HUES6 (cell line): ENCODE results near the gene ASTL.

Experiments
- H3K27ac ChIP-seq: 2 replicates; pipeline ENCODE4 v1.7.0; 2013; ENCODE audit warnings: low read depth, mild to moderate bottlenecking, low read length, inconsistent platforms
- H3K27me3 ChIP-seq: 2 replicates; pipeline ENCODE4 v1.6.1; 2013; ENCODE audit warnings: low read length; ENCODE audit not compliant: control insufficient read depth, insufficient read depth
- H3K36me3 ChIP-seq: 2 replicates; pipeline ENCODE4 v1.6.1; 2013; ENCODE audit warnings: low read length; ENCODE audit not compliant: control insufficient read depth, insufficient read depth
- H3K4me1 ChIP-seq: 2 replicates; pipeline ENCODE4 v1.6.1; 2013; ENCODE audit warnings: low read length; ENCODE audit not compliant: control insufficient read depth, insufficient read depth
- H3K4me3 ChIP-seq: 2 replicates; pipeline ENCODE4 v1.5.1; 2013; ENCODE audit warnings: low read depth, low read length
- H3K9ac ChIP-seq: one replicate; pipeline ENCODE4 v1.6.1; 2013; ENCODE audit warnings: mild to moderate bottlenecking, low read length
- H3K9me3 ChIP-seq: 2 replicates; pipeline ENCODE4 v1.6.1; 2013; ENCODE audit warnings: low read depth, low read length; ENCODE audit not compliant: control insufficient read depth, insufficient read depth

ASTL gene

DNA sequence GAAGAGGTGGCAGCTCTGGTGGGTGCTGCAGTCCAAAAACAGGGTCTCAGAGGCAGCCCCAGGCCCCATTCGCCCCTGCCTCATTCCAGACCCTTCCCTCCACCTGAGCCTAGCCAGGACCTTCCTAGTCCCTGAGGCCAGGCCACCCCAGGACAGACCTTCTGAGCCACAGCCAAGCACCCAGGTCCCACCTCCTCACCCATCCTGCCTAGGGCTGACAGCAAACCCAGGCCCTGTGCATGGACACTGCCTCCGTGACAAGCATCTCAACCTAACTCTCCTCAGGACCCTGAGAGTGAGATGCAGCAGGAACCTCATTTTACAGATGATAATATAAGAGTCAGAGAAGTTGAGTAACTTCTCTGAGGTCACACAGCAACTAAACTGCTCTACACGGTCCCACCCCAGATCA, 37.4 kb downstream of the ASTL start:
- Histone ChIP-seq H3K9ac (no peak overlapping the region), H3K4me3 (no peak overlapping the region), H3K36me3 (no peaks in the 10 kb centered on the region), H3K9me3 (peaks cover 13% of the 10 kb centered on the region), H3K27me3 (no peaks in the 10 kb centered on the region), H3K4me1 (peaks cover 14% of the 10 kb centered on the region), H3K27ac (no peak overlapping the region)

DNA sequence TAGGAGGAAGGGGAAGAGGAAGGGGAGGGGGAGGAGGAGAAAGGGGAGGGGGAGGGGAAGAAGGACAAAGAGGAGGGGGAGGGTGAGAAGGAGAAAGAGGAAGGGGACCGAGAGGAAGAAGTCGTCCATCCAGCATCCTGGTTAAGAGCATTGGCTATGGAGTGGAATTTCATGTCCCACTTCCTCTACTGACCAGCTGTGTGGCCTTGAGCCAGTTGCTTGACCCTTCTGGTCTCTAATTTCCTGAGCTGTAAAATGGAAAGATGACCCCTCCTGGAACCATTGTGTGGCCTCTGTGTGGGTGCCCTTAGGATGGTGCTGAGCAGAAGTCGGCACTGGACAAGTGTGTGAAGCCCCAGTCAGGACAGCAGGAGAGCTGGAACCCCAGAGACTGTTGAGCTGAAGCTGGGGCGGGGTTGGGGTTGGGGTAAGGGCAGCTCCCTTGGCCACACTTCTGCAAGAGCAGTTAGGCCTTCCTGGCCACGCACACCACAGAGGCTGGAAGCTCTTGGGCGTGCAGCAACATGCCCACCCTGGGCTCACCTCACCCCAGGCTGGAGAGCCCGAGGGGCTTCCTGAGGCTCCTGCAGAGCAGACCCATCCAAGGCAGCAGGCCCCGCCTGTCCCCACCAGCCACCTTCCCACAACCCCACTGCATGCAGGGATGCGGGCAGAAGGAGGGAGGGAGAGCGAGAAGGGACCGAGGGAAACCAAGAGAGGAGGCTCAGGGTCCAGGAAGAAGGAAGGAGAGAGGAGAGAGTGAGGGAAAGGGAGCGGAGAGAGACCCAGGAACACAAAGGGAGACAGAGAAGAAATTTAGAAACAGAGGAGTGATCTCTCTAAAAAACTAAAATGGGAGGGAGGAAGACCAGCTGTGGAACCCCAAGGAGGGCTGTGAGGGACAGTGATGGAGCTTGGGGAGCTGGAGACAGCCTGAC, 38.2 kb downstream of the ASTL start:
- no peak overlapping the region for H3K9ac ChIP-seq
- peaks cover 14% of the 10 kb centered on the region for H3K4me1 ChIP-seq
- peaks cover 5% of the 10 kb centered on the region for H3K9me3 ChIP-seq
- no peak overlapping the region for H3K4me3 ChIP-seq
- H3K27me3 ChIP-seq, result no peaks in the 10 kb centered on the region
- no peak overlapping the region for H3K27ac ChIP-seq
- H3K36me3 ChIP-seq, result no peaks in the 10 kb centered on the region

DNA sequence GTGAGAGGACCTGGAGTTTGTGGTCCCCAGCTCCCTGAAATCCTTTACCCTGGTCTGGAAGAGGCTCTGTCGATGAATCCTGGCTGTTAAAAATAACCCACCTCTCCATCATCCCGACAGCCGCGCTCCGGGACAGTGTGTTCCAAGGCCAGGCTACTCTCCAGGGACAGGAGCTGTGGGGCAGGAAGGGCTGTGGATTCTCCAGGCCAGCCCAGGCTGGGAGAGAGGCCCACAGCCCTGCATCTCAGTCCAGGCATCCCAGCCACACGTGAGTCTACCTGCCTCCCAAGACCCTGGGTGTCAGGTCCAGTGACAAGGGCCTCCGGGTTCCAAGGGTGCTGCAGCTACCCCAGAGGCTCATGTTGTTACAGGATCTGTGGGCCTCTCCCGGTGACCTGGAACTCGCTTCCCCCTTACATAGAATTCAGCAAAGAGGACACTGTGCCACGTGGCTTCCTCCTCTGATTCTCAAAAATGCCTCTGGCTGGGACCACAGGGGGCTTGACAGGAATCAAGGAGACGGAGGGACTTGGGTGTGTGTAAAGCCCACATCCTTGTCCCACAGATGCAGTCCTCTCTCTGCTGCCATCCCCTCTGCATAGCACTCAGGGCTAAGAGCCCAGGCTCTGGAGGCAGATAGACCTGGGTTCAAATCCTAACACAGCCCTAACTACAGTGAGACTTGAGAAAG, 39.3 kb downstream of the ASTL start:
- H3K27ac ChIP-seq, result no peak overlapping the region
- H3K4me1 ChIP-seq, result peaks cover 14% of the 10 kb centered on the region
- no peak overlapping the region for H3K4me3 ChIP-seq
- H3K36me3 ChIP-seq, result no peaks in the 10 kb centered on the region
- H3K9me3 ChIP-seq, result no peaks in the 10 kb centered on the region
- no peak overlapping the region for H3K9ac ChIP-seq
- no peaks in the 10 kb centered on the region for H3K27me3 ChIP-seq

DNA sequence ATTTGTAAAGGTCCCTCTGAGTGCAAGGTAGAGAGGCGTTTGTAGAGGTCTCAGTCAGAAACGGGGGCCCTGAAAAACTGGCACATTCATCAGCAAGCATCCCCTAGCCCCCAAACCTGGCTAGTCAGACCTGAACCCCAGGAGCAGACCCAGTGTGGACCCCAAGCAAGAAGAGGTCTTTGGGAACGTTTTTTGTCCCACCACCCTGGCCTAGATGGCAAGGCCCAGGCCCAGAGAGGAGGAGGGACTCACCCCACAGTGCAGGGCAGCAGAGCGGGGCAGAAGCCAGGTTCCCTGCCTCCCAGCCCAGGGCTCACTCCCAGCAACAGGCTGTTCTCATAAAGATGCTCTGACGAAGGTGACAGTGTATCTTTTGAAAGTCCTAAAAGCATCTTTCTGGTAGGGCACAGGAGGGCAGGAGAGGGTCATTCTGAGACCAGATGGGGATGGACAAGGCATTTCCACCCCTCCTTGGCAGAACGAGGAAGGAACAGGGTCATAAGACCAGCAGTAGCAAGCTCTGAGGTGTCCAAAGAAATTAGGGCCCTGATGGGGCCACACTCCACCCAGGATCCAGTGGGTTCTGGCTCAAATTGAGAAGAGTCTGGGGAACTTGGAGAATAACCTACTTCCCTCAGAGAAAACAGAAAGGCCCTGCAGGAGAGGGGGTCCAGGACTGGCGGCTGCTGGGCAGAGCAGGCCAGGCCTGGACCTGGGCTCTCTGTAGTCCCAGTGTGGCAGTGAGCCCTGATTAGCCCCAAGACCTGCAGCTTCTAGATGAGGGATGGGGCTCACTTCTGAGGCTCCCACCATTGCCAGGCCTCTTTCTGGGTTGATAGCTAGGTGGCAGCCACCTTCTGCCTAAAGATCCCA, 40.1 kb downstream of the ASTL start:
- H3K4me3 ChIP-seq, result no peak overlapping the region
- no peak overlapping the region for H3K27ac ChIP-seq
- no peaks in the 10 kb centered on the region for H3K36me3 ChIP-seq
- H3K27me3 ChIP-seq, result no peaks in the 10 kb centered on the region
- peaks cover 7% of the 10 kb centered on the region; the same call in 1 of the 2 replicates for H3K9me3 ChIP-seq
- no peak overlapping the region for H3K9ac ChIP-seq
- peaks cover 9% of the 10 kb centered on the region for H3K4me1 ChIP-seq

DNA sequence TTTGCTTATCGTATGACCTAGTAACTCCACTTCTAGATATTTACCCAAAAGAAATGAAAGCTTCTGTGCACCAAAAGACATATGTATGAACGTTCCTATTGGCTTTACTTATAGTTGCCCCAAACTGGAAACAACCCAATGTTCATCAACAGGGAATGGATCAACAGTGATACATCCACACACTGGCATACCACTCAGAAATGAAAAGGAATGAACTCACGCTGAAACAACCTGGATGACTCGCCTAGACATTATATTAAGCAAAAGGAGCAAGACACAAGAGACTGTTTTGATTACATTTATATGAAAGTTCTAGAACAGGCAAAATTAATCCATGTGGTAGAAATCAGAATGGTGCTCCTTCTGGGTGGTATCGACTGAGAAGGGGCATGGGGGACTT, 40.9 kb downstream of the ASTL start:
- H3K9ac ChIP-seq, result no peak overlapping the region
- no peaks in the 10 kb centered on the region for H3K36me3 ChIP-seq
- H3K9me3 ChIP-seq, result peaks cover 14% of the 10 kb centered on the region; the same call in 1 of the 2 replicates
- peaks cover 10% of the 10 kb centered on the region for H3K4me1 ChIP-seq
- H3K27ac ChIP-seq, result no peak overlapping the region
- H3K27me3 ChIP-seq, result no peaks in the 10 kb centered on the region
- no peak overlapping the region for H3K4me3 ChIP-seq

DNA sequence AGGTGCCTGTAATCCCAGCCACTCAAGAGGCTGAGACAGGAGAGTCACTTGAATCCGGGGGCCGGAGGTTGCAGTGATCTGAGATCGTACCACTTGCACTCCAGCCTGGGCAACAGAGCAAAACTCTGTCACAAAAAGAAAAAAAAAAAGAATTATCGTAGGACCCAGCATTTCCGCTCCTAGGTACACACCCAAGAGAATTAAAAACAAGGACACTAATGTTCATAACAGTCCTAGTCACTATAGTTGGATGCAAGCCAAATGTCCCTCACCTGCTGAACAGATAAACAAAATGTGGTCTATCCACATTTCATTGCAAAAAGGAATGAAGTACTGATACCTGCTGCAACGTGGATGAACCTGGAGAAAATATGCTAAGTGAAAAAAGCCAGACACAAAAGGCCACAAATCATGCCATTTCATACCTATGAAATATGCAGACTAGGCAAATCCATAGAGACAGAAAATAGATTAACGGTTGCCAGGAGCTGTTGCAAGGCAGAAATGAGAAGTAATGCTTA, 43.1 kb downstream of the ASTL start:
- Histone ChIP-seq H3K4me3 (no peak overlapping the region), H3K27ac (no peak overlapping the region), H3K36me3 (no peaks in the 10 kb centered on the region), H3K4me1 (peaks cover 25% of the 10 kb centered on the region), H3K9ac (no peak overlapping the region), H3K27me3 (no peaks in the 10 kb centered on the region), H3K9me3 (peaks cover 14% of the 10 kb centered on the region; the same call in 1 of the 2 replicates)

DNA sequence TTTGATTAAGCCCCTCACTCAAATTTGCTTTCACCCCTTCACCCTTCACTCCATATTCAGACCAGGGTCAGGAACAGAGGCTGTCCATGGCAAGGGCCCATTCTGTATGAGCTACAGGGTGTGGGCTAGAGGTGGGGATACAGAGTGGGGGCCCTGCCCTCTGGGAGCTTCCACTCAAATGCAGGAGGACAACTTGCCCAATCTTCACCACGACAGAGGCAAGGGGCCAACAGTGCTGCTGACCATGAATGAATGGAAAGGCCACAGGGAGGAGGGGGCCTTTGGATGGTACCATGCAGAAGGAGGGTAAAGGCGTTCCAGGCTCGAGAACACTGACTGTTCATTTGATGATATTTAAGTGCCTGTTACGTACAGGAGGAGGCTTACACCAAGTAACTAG, 44.8 kb downstream of the ASTL start:
- no peaks in the 10 kb centered on the region for H3K36me3 ChIP-seq
- H3K9me3 ChIP-seq, result peaks cover 14% of the 10 kb centered on the region; the same call in 1 of the 2 replicates
- H3K27ac ChIP-seq, result no peak overlapping the region
- H3K9ac ChIP-seq, result no peak overlapping the region
- H3K27me3 ChIP-seq, result no peaks in the 10 kb centered on the region
- no peak overlapping the region for H3K4me3 ChIP-seq
- H3K4me1 ChIP-seq, result peaks cover 29% of the 10 kb centered on the region

DNA sequence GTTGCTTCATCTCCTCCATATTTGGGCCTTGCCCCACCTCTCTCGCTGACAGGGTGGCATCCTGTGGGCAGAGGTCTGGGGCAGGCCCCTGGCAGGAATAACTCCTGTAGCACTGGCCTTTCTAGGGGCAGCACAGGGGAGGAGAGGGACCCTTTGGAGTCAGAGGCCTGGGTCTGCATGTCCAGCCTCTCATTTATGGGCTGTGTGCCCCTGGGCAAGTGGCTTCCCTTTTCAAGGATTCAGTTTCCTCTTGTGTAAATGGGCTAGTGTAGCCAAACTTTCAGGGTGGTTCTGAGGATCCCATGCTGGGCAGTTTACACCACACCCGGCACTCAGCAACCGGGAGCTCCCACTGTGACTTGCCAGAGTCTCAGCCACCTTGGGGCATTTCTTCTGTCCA, 45.4 kb downstream of the ASTL start:
- Histone ChIP-seq H3K4me1 (peaks cover 29% of the 10 kb centered on the region), H3K27ac (no peak overlapping the region), H3K27me3 (no peaks in the 10 kb centered on the region), H3K4me3 (no peak overlapping the region), H3K9ac (no peak overlapping the region), H3K36me3 (no peaks in the 10 kb centered on the region), H3K9me3 (peaks cover 14% of the 10 kb centered on the region; the same call in 1 of the 2 replicates)

DNA sequence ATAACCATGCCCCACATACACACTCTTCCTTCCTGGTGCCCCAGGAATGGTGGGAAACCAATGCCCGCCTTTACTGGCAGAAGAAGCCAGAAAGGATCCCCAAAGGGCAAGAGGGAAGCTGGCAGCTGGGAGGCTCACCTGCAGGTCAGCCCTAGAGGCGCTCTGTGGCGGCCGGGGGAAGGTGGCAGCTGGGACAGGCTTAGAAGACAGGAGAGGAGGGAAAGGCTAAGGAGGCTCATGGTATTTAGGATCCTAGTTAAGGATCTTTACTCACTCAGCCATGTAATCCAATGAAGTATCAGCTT, 45.8 kb downstream of the ASTL start:
- H3K9me3 ChIP-seq, result peaks cover 14% of the 10 kb centered on the region; the same call in 1 of the 2 replicates
- no peak overlapping the region for H3K4me3 ChIP-seq
- peaks cover 29% of the 10 kb centered on the region for H3K4me1 ChIP-seq
- H3K9ac ChIP-seq, result no peak overlapping the region
- H3K27me3 ChIP-seq, result no peaks in the 10 kb centered on the region
- no peak overlapping the region for H3K27ac ChIP-seq
- H3K36me3 ChIP-seq, result no peaks in the 10 kb centered on the region

DNA sequence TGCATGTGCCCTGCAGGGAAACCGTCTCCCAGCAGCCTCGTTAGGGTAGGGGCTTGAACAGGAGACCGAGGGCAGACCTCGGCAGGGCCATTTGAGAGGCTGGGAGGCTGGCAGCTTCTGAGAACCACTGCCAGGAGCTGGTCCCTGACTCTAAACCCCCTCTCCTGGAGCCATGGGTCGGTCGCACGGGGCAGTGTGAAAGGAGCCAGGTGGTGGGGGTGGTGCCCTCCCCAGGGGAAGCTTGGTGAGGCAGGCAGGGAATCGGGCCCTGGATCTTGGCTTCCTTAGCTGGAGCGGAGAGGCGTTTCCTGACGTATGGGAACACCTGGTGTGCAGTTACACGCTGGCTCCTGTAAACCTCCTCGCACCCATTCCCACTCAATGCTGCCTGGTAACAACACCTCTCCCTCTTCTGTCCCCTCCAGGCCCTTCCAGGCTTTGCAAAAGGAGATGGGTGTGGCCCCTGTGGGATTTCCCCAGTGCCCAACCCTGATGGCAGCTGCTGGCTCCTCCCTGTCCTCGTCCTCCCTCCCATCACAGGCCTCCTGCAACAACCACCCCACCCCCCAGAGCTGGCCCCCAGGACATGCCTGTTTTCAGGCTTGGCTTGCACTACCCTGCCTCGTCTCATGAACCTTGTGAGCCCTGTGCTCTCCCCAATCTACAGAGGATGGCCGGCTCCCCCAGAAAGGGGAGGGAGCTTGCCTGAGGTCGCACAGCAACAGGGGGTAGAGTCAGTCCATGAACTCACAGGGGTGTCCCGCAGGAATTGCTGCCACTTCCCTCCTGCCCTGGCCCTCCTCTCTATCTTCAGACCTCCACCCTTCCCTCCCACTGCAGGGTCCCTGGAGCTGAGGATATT, 46.4 kb downstream of the ASTL start:
- peaks cover 14% of the 10 kb centered on the region; the same call in 1 of the 2 replicates for H3K9me3 ChIP-seq
- H3K4me3 ChIP-seq, result no peak overlapping the region
- H3K36me3 ChIP-seq, result no peaks in the 10 kb centered on the region
- H3K9ac ChIP-seq, result no peak overlapping the region
- peaks cover 29% of the 10 kb centered on the region for H3K4me1 ChIP-seq
- H3K27me3 ChIP-seq, result no peaks in the 10 kb centered on the region
- no peak overlapping the region for H3K27ac ChIP-seq
